HuH-7.5 (cell line): ENCODE data around the gene ICA1.

Experiments
- DNase-seq: peaks from one replicate; pipeline ENCODE4 v3.0.0; 2011; ENCODE audit warnings: low spot score

ICA1 gene

DNA sequence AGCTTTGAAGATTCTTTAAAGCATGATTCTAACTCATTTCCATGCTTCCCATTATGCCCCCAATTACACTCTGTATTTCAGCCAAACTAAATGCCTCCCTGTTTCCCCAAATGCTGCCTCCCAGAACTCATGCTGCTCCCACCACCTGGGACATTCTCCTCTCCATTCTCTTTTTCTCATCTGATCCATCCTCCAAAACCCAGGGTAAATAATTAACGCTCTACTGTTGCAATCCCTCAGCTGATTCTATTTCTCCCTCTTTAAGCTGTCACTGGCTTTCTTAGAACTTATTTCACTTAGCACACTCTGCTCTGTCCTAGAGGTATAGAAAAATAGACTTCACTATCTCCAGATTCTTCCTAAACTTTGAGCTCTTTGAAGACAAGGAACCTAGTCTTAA is 104.7 kb downstream of the ICA1 start:
- DNase-seq = peak; percentile 25

DNA sequence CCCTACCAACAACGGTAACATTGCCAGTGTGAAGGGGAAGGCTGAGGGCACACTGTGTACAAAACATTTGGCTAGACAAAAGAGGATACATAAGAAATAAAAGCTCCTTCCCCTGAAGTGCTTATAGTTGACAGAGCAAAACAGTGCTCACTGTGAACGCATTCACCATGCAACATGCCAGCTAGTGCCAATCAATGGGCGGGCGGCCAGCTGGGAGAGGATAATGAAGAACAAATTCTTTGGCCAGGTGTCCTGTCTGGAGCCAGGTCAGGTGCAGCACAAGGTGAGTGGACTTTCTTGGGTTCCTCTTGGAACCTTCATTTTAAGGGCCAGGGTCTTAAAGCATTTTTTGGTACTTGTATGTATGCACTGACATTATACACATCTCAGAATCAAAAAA is 106.1 kb downstream of the ICA1 start:
- DNase-seq = no peak

DNA sequence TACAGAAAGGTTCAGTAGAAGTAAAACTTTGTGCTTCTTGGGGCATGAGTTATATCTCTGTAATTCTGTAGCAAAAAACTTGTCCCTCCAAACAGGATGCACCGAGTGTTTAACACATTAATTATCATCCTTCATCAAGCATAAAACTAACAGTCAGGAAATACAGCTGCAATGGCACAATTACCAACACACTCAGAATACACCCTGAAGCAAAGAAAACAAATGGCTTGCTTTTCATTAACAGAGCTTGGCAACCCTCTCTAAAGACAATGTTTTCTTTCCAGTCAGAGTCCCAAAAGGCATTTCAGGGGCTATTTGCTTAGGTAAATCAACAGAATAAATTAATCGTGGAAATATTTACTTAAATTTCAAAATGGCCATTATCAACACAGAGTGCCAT is 107.7 kb downstream of the ICA1 start:
- no peak for DNase-seq

DNA sequence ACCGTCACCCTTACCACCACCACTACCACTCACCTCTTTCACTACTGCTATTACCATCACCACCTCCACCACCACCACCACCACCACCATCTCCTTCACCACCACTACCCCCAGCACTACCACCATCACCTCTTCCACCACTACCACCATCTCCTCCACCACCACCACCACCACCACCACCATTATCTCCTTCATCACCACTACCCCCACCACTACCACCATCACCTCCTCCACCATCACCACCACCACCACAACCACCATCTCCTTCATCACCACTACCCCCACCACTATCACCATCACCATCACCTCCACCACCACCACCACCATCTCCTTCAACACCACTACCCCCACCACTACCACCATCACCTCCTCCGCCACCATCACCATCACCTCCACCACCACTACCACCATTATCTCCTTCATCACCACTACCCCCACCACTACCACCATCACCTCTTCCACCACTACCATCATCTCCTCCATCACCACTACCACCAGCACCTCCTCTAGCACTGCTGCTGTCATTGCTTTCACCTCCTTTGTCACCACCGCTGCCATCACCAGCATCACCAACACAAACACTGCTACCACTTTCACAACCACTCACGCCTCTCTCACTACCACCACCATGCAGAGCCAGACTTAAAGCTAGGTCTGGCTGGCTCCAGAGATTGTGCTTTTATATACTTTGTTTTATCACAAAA is 109.3 kb downstream of the ICA1 start:
- DNase-seq = no peak

DNA sequence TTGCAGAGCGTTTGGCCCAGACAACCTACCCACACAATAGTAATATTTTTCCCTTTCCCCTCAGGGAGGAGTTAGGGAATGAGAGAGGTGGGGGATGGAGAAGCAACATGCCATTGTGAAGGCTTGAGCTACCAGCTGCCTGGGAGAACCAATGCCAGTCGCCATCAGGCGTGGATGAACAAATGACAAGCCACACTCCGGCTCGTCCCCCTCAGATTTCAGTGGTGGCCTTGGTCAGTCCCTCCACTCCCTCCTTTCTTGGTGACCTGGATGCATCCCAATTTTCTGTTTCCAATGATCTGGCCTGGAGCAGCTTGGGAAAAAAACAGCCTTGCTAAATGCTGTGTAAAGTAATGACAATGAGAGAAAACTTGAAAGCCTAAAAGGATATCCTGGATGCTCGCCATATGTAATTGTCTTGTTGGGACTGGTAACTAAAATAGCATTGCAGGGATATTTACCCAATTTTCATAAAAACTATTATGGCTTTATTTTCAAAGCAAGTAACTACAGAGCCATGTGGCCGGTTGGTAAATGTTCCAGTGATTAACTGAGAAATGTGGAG is 110.7 kb downstream of the ICA1 start:
- no peak for DNase-seq

DNA sequence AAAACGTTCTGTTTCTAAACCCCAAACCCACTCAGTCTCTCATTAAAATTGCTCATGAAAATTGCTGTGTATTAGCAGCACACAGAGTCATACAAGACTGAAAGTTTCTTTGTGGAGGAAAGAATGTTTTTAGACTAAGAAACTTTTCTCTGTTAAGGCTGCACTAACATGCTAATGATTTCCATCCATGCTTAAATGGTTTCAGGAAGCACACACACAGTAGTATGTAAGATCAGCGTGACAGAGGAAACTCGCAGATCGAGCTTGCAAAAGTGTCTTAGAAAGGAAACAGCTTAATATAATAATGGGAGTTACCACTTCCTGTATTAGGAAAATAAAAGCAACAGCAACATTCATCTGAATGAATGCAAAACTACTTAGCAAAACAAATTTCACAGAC is 112.7 kb downstream of the ICA1 start:
- no peak for DNase-seq

DNA sequence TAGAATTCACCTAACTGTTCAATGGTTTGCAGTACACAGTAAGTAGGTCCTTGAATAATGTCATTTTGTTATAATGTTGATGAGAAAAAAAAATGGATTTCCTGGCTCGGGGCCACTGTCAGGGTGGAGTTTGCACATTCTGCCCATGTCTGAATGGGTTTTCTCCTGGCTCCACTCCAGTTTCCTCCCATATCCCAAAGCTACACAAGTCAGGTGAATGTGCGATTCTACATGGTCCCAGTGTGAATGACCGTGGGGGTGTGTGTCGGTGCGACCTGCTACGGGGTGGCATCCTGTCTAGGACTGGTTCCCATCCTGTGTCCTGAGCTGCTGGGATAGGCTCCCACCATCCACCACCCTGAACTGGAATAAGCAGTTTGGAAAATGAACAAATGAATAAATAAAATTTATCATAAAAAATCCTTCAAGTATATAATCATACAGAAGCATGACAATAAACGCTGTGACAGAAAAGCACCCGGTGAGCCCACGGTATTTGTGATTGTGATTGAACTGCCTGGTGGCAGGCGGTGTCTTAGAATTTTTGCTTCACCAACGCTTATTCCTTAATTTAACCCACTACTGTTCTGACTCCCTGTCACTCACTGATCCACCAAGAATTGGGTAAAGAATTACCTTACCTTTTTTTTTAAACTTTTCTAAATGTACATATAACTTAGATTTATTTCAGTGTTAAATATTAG is 114.1 kb downstream of the ICA1 start:
- no peak for DNase-seq

DNA sequence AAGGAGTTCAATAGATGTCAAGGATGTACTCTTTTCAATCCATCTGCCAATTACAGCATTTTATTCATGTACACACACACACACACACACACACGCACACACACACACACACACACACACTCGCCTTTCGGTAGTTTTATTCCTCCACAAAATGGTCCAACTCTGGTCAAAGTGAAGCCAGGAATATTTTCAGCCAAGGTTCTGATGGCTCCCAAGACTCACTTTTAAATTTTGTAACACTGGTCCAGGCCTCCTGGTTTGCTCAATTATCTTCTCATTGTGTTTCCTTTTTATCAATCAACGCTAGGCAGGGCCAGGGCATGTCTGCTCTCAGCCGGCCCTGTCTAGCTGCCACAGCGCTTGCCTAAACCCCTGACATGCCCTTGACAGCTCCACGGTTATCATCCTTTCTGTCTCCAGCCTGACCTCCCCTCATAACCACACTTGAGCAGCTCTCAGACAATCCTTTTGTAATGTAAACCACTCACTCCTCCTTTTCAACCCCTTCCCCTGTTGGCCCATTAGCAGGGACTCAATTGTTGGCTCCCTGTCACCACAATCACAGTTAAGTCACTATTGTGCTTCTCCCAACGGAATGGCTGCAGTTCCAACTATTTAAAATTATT is 115.1 kb downstream of the ICA1 start:
- DNase-seq = no peak

DNA sequence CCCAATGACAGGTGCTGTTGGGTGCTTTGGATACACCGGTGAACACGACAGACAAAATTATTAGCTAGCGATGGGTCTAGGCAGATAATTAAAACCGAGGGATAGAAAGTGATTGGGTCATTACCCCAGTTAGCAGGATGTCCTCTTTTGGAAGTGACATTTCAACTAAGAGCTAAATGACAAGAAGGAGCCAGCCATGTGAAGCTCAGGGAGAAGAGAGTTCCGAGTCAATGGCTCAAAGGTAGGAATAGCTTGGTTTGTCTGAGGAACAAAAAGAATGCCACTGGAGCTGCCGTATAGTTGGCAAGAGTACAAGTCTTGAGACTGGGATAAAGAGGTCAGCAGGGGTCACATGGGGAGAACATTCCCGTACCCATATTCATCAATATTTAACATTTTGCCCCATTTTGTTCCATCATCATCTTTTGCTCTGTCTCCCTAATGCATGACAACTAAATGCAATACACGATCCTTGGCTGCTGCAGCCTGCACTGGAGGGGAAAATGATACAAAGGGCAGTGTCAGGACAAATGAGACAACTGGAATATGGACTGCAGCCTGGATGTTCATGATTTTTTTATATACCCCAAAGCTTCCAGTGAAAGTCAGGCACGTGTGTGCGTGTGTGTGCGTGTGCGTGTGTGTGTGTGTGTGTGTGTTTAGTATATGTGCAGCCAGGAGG is 115.7 kb downstream of the ICA1 start:
- no peak for DNase-seq

DNA sequence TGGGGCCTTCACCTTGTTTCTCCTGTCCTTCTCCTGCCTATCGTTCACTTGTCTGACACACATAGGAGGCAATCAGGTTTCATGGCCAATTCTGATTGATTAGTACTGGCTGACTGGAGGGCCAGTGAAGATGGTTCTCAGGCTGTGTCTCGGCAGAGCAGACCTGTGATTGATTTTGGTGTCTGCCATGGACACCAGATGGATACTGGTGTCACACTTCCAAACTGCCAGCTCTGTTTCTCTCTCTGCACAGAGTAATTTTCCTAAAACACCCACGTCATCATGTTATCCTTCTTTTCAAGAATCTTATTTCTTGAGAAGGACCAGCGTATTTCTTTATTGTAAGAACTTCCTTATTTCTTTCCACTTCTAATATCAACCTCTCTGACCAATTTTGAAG is 117.1 kb downstream of the ICA1 start:
- DNase-seq = no peak

DNA sequence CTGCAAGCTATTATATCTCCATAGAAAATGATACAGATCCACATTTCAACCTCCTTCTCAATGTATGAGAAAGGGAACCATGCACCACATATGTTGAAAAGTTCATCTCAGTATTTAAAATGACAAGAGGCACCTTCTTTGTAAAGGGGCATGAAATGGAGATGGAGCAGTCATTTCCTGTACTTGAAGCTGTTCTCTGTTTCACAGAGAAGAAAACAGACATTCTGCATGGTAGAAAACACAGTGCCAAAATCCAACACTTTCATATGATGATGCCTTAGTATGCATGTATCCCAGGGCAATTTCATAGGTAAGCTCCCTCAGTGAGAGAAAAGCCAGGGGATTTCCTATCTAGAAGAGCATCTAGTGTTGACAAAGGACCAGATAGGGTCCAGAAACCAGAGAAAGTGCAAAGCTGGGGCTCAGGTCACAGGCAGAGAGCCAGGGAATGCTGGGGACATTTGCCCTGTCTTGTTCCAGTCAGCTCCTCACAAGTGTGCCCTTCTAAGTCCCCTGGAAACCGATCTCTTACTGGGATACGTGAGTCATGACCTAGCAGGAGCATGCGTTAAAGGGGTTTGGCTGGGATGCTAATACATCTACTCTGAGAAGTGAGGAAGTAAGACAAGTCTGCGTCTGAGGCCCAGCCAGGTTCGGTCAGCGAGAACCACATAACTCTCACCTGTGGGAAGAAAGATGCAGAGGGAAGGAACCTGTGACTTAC is 118.7 kb downstream of the ICA1 start:
- DNase-seq = no peak

DNA sequence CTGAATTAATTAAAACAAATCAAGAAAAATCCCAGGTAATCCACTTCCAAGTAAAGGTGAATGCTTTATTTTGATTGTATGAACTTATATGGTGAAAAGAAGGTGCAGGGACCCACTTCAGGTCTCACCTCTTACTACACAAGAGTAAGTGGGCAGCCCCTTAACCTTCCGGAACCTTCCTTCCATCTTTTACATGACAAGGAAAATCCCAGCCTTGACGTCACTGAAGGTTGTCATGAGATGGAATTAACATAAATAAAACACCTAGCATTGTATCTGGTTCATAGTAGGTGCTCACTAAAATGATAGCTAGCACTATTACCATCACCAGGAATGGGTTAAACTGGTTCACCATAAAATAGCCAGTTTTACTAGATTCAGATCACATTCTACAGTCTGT is 119.5 kb downstream of the ICA1 start:
- DNase-seq = no peak

DNA sequence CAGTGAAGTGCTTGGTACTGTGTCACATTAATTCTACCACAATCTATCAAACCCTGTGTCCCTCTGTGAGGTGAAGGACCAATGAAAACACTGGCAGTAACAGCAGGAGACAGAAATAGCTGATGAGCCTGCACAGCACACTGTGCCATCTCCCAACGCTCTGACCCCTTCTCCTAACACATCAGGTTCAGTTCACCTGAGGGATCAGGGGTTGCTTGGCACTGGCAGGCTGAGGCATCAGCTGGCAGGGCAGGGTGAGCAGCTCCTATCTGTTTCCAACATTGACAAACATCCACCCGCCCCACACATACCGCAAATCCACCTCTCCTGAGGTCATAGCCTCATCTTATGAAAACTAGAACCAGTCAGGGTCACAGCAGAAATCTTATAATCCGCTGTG is 120.9 kb downstream of the ICA1 start:
- no peak for DNase-seq

DNA sequence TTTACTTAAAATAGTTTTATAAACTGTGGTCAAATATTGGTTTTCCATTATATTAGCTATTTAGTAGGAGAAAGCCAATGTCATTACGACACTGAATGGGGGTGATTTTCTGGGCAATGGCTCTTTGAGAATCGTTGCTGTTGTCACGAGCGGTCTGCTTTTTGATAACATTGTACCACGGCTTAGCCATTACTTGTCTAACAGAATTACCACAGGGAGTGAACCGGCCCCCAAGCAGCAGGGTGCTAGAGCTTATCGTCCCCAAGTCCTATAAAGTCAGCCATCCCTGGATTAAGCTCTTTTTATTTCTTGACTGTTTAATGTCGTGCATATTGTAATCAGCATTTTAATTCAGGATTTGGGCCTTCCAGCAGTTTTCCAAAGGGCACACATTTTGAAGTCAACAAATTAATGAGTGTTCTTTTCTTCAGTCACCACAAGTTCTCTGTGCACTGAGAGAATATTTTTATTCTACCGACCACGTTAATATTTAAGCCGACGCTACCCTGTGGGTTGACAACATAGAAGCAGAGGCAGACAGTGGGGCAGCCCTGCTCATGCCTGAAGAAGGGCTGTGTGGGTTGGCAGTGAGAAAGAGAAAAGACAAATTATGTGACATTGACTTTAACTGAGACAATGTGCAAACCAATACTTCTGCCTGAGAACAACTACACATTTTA is 125.8 kb downstream of the ICA1 start:
- no peak for DNase-seq

DNA sequence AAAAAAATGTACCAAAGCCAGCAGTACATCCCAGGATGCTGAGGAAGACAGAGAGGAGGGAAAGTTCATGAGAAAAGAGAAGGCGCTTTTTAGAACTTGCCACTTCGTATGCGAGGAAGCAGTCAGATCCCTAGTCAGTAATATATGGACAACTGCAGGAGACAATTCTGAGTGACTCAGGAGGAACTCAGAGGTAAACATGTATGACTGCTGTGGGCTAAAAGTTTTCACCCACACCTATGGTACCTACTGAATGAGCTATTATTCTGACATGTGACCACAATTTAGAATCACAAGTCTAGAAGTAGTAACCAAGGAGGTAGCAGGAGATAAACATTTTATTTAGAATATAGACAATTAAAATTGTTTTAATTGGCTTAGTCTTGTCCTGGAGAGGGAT is 126.5 kb downstream of the ICA1 start:
- no peak for DNase-seq

DNA sequence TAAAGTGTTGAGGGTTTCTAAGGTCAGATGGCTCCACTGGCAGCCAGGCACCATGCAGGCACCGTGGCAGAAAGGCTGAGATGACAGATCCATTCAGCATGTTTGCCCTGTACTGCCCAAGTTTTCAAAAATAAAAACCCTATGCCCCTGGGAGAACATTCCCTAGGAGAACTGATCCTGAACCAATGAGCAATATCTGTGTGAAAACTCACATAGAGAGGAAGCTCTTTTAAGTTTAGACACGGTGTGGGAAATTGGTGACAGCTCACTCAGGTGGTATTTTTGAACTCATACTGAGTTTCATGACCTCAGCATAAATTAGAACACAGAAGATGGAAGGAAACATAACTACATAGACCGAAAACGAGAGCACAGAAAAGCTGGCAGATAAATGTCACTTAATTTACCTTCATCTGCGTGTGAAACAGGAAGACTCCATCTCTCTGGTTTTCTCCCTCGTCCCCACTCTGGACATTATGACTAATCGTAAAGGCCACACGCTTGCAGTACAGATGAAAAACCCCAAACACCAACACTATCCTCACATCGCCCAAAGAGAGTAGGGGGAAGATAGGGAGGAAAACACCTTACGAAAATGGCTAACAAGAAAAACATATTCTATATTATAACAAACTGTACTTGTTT is 127.8 kb downstream of the ICA1 start:
- DNase-seq = no peak

DNA sequence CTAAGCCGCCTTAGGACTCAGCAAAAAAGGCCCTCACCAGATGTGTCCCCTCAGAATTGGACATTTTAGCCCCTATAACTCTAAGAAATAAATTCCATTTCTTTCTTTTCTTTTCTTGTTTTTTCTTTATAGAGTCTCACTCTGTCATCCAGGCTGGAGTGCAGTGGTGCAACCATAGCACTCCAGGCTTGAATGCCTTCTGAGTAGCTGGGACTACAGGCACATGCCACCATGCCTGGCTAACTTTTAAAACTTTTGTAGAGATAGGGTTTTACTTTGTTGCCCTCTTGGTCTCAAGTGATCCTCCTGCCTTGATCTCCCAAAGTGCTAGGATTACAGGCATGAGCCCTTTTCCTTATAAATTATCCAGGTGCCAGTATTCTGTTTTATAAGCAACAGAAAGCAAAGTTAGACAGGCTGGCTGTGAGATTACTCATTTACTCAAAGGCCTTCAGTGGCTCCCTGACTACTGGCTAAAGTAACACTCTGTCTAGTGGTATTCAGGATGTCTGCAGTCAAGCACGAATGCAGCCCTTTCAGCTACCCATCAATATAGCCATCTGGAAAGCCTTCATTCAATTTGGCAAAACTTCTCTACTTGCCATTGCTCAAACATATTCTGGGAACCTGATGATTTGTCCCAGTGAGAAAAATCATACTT is 128.6 kb downstream of the ICA1 start:
- DNase-seq = no peak

DNA sequence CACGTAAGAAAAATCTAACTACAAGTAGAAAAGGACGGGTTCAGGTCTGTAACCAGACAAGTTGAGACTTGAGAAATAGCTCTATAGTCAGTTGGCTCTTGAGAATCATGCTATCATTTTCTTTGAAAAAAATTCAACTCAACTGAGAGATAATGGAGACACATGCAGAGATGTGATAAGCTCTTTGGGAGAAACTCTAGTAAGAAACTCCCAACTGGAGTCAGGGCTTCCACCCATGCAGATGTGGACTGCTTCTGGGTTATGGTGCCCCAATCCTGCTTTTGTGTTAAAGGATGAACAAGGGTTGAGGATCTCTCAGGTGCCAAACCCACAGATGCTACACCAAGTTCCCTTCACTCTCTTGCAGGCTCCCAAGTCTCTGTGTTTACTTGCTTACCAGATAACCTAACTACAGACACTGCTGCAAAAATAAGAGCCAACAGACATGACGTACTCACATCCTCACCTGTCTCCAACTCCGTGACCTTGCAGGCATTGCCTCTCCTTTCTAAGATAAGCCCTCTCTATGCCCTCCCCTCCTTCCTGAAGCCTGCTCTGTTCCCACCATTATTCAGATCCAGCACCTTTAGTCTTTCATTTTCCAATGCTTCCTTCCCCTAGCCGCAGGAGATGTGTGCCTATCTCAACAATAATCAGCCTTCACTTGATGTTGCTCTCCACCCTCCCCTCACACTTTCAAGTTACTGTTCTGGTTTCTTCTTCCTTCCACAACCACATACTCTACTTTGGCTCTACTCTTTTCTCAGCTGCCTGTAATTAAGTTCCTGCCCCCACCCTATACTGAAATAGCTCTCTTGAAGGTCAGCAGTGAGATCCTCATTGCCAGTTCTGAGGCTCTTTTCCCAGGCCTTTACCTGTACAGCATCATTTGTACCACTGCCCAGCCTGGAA is 130.0 kb downstream of the ICA1 start:
- DNase-seq = no peak

DNA sequence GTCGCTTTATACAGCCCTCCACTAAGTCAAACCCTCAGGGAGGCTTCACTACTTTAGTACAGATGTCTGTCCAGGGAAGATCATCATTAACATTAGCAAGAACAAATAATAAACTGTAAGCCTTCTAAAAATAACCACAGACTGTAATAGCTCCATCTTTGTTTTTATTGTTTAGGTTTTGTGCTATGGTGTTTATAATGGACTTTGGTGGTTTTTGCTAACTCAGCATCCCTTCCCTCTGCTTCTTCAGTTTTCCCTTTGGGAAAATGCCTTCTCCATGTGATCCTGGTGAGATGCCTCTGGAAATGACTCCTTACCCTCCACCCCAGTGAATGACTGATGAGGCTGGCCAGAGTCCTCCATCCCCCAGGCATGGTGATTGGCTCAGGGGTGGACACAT is 131.3 kb downstream of the ICA1 start:
- no peak for DNase-seq
